K562 (cell line): ENCODE measurements around the gene SIM2.

Source experiments
- BRCA1 ChIP-seq, 2 experiments: fragments of 450-650 bp in 1 of 2; sonication (generic) in 1 of 2; formaldehyde crosslinking in 1 of 2; IDR thresholded peaks; 2 replicates each; pipeline versions ENCODE4 v1.5.0 to v1.6.1; 2017 to 2020; ENCODE audit warnings: mild to moderate bottlenecking in 1 of 2, missing genetic modification reagents in 1 of 2
- CBFB ChIP-seq: sonication (generic); formaldehyde crosslinking; IDR thresholded peaks from 2 replicates; pipeline ENCODE4 v1.4.0; 2020; ENCODE audit warnings: mild to moderate bottlenecking, missing genetic modification reagents
- RNF2 ChIP-seq: sonication (generic); IDR thresholded peaks from 2 replicates; pipeline ENCODE4 v1.6.1; 2016
- SETDB1 ChIP-seq: IDR thresholded peaks from one replicate; pipeline ENCODE4 v1.6.1; 2012; ENCODE audit warnings: low read length, control low read depth, inconsistent platforms
- SMC3 ChIP-seq: conservative IDR thresholded peaks from 2 replicates; pipeline ENCODE4 v1.6.1; 2011; ENCODE audit warnings: low read depth, low read length, improper control_type of control experiment; ENCODE audit not compliant: insufficient read depth
- ZNF263 ChIP-seq: sonication (generic); formaldehyde crosslinking; IDR thresholded peaks from 2 replicates; pipeline ENCODE4 v1.8.0; 2022; ENCODE audit warnings: mild to moderate bottlenecking, missing genetic modification reagents, borderline replicate concordance
- TF ChIP-seq, protein P1 (sequence below), 3 experiments: IDR thresholded peaks in 2 of 3; conservative IDR thresholded peaks in 1 of 3; 2 replicates each; pipeline ENCODE4 v1.5.1; 2011 to 2012; ENCODE audit warnings: low read length in 3 of 3, mild to moderate bottlenecking in 3 of 3, control low read depth in 2 of 3, improper control_type of control experiment in 1 of 3, inconsistent platforms in 1 of 3, low read depth in 1 of 3, mixed read lengths in 1 of 3, moderate library complexity in 1 of 3; ENCODE audit not compliant: insufficient read depth in 2 of 3
- TF ChIP-seq, protein P2 (sequence below): IDR thresholded peaks from 2 replicates; pipeline ENCODE4 v1.6.1; 2016; ENCODE audit warnings: missing genetic modification characterization, missing compliant biosample characterization
- TF ChIP-seq, protein P3 (sequence below), 2 experiments: fragments of 450-650 bp in 1 of 2; sonication (generic) in 1 of 2; formaldehyde crosslinking in 1 of 2; IDR thresholded peaks in 1 of 2; conservative IDR thresholded peaks in 1 of 2; 2 replicates each; pipeline versions ENCODE4 v1.6.1 to v1.8.1; 2016 to 2023; ENCODE audit warnings: mild to moderate bottlenecking in 2 of 2, moderate library complexity in 2 of 2, inconsistent platforms in 1 of 2, missing genetic modification reagents in 1 of 2

DNA sequence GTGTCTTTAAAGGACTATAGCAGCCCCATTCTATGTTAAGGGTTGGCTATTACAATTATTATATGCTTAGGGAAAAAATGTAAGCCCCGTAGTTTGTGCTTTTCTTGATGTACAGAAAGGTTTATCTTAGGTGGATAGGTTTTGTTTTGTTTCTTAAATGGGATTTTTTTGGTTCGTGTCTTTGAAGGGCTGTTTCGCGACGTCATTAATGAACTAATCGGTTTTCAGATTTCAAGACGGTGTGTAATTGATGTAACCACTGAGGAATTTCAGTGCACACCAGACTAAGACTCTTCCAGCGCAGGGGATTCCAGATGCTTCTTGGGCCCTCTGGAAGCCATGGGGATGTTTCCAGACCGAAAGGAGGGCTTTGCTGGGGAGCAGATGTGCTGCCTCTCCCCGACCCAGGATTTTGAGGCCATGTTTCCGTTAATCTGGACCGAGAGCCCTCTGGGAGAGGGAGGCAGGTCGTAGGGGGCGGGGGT is 4.8 kb upstream of the SIM2 start:
- TF ChIP-seq RNF2, result no peak
- no peak for TF ChIP-seq ZNF263 (CRISPR knock-in tag)
- TF ChIP-seq BRCA1 (IDR thresholded peaks at IDR 0.05), result no peak
- no peak for TF ChIP-seq BRCA1 (CRISPR knock-in tag; IDR thresholded peaks at IDR 0.05)
- TF ChIP-seq, protein P1, sequence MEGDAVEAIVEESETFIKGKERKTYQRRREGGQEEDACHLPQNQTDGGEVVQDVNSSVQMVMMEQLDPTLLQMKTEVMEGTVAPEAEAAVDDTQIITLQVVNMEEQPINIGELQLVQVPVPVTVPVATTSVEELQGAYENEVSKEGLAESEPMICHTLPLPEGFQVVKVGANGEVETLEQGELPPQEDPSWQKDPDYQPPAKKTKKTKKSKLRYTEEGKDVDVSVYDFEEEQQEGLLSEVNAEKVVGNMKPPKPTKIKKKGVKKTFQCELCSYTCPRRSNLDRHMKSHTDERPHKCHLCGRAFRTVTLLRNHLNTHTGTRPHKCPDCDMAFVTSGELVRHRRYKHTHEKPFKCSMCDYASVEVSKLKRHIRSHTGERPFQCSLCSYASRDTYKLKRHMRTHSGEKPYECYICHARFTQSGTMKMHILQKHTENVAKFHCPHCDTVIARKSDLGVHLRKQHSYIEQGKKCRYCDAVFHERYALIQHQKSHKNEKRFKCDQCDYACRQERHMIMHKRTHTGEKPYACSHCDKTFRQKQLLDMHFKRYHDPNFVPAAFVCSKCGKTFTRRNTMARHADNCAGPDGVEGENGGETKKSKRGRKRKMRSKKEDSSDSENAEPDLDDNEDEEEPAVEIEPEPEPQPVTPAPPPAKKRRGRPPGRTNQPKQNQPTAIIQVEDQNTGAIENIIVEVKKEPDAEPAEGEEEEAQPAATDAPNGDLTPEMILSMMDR (IDR thresholded peaks at IDR 0.05 in 2 of 3, conservative IDR thresholded peaks at IDR 0.05 in 1 of 3; ENCODE audit: insufficient read depth in 2 of 3, low read depth in 1 of 3, low read length in 3 of 3), result no peak
- TF ChIP-seq, protein P2, sequence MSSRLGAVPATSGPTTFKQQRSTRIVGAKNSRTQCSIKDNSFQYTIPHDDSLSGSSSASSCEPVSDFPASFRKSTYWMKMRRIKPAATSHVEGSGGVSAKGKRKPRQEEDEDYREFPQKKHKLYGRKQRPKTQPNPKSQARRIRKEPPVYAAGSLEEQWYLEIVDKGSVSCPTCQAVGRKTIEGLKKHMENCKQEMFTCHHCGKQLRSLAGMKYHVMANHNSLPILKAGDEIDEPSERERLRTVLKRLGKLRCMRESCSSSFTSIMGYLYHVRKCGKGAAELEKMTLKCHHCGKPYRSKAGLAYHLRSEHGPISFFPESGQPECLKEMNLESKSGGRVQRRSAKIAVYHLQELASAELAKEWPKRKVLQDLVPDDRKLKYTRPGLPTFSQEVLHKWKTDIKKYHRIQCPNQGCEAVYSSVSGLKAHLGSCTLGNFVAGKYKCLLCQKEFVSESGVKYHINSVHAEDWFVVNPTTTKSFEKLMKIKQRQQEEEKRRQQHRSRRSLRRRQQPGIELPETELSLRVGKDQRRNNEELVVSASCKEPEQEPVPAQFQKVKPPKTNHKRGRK, result no peak
- TF ChIP-seq CBFB (CRISPR knock-in tag), result no peak
- no peak for TF ChIP-seq SETDB1
- TF ChIP-seq SMC3, result no peak
- TF ChIP-seq, protein P3, sequence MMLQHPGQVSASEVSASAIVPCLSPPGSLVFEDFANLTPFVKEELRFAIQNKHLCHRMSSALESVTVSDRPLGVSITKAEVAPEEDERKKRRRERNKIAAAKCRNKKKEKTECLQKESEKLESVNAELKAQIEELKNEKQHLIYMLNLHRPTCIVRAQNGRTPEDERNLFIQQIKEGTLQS (IDR thresholded peaks at IDR 0.05), result no peak
- TF ChIP-seq, protein P3 (CRISPR knock-in tag; conservative IDR thresholded peaks at IDR 0.05), result no peak
